H9 (cell line): ENCODE measurements around the gene TARP.
"Not testable (repeated sequence)": the region's sequence is repeated elsewhere in the genome, so short reads cannot be mapped to it uniquely, and the experiment has no call there.

Source experiments
- DNase-seq: peaks from one replicate; pipeline ENCODE4 v3.0.0-alpha.2; 2017
- H2AFZ ChIP-seq: one replicate; pipeline ENCODE4 v1.6.1; 2013; ENCODE audit warnings: mild to moderate bottlenecking, low read length, control low read depth, moderate library complexity
- H2AK5ac ChIP-seq: 2 replicates; pipeline ENCODE4 v1.6.1; 2013; ENCODE audit warnings: low read length, control low read depth, mixed read lengths; ENCODE audit not compliant: insufficient read length
- H2BK120ac ChIP-seq: one replicate; pipeline ENCODE4 v1.6.1; 2013; ENCODE audit warnings: low read depth, mild to moderate bottlenecking, low read length, control low read depth, inconsistent platforms; ENCODE audit not compliant: poor library complexity, severe bottlenecking
- H2BK12ac ChIP-seq: 2 replicates; pipeline ENCODE4 v1.6.1; 2013; ENCODE audit warnings: low read length, control low read depth, mixed read lengths, low read depth; ENCODE audit not compliant: insufficient read length
- H2BK15ac ChIP-seq: 2 replicates; pipeline ENCODE4 v1.6.1; 2013; ENCODE audit warnings: low read depth, low read length, control low read depth
- H2BK20ac ChIP-seq: one replicate; pipeline ENCODE4 v1.6.1; 2013; ENCODE audit warnings: low read depth, mild to moderate bottlenecking, low read length, control low read depth, inconsistent platforms; ENCODE audit not compliant: poor library complexity, severe bottlenecking
- H2BK5ac ChIP-seq: 2 replicates; pipeline ENCODE4 v1.6.1; 2013; ENCODE audit warnings: low read length, control low read depth, mixed read lengths; ENCODE audit not compliant: insufficient read length
- H3K14ac ChIP-seq: 2 replicates; pipeline ENCODE4 v1.6.1; 2013; ENCODE audit warnings: low read length, control low read depth; ENCODE audit not compliant: insufficient read depth
- H3K18ac ChIP-seq: 2 replicates; pipeline ENCODE4 v1.6.1; 2013; ENCODE audit warnings: low read depth, mild to moderate bottlenecking, mixed read lengths, low read length, control low read depth; ENCODE audit not compliant: insufficient read length
- H3K23ac ChIP-seq: 2 replicates; pipeline ENCODE4 v1.6.1; 2013; ENCODE audit warnings: low read length, control low read depth, mixed read lengths, low read depth; ENCODE audit not compliant: insufficient read length
- H3K23me2 ChIP-seq: 2 replicates; pipeline ENCODE4 v1.6.1; 2013; ENCODE audit warnings: low read depth, mild to moderate bottlenecking, mixed read lengths, low read length, control low read depth; ENCODE audit not compliant: insufficient read length, poor library complexity, severe bottlenecking
- H3K27ac ChIP-seq: 2 replicates; pipeline ENCODE4 v1.5.1; 2013; ENCODE audit warnings: low read length, control low read depth, mixed read lengths, low read depth; ENCODE audit not compliant: insufficient read length
- H3K27me3 ChIP-seq: 2 replicates; pipeline ENCODE4 v1.6.1; 2013; ENCODE audit warnings: low read length, control low read depth, inconsistent platforms; ENCODE audit not compliant: insufficient read depth
- H3K4ac ChIP-seq: 2 replicates; pipeline ENCODE4 v1.6.1; 2013; ENCODE audit warnings: low read depth, mild to moderate bottlenecking, control low read depth, inconsistent platforms, low read length, moderate library complexity
- H3K4me1 ChIP-seq: 2 replicates; pipeline ENCODE4 v1.6.1; 2013; ENCODE audit warnings: low read length, control low read depth, inconsistent platforms; ENCODE audit not compliant: insufficient read depth
- H3K4me2 ChIP-seq: 2 replicates; pipeline ENCODE4 v1.6.1; 2013; ENCODE audit warnings: low read length, control low read depth, mixed read lengths; ENCODE audit not compliant: insufficient read length, insufficient read depth
- H3K56ac ChIP-seq: 2 replicates; pipeline ENCODE4 v1.6.1; 2013; ENCODE audit warnings: low read depth, mild to moderate bottlenecking, mixed read lengths, low read length, control low read depth; ENCODE audit not compliant: insufficient read length
- H3K79me1 ChIP-seq: 2 replicates; pipeline ENCODE4 v1.6.1; 2013; ENCODE audit warnings: low read depth, mild to moderate bottlenecking, moderate library complexity, low read length, control low read depth, inconsistent platforms; ENCODE audit not compliant: insufficient read depth, poor library complexity, severe bottlenecking
- H3K79me2 ChIP-seq: 2 replicates; pipeline ENCODE4 v1.6.1; 2013; ENCODE audit warnings: low read length, control low read depth, inconsistent platforms; ENCODE audit not compliant: insufficient read depth
- H3K9ac ChIP-seq: 2 replicates; pipeline ENCODE4 v1.6.1; 2013; ENCODE audit warnings: low read length, control low read depth, mixed read lengths; ENCODE audit not compliant: insufficient read length; ENCODE audit errors: extremely low read depth
- H3K9me3 ChIP-seq: one replicate; pipeline ENCODE4 v1.6.1; 2013; ENCODE audit warnings: low read depth, low read length, inconsistent platforms; ENCODE audit not compliant: control insufficient read depth
- H3T11ph ChIP-seq: one replicate; pipeline ENCODE4 v1.6.1; 2013; ENCODE audit warnings: mild to moderate bottlenecking, low read length, control low read depth, inconsistent platforms
- H4K20me1 ChIP-seq: one replicate; pipeline ENCODE4 v1.6.1; 2013; ENCODE audit not compliant: control insufficient read depth, insufficient read length, insufficient read depth
- H4K5ac ChIP-seq: 2 replicates; pipeline ENCODE4 v1.6.1; 2013; ENCODE audit warnings: low read depth, mild to moderate bottlenecking, mixed read lengths, low read length, control low read depth; ENCODE audit not compliant: insufficient read length
- H4K8ac ChIP-seq: replicated peaks from 2 replicates; pipeline ENCODE4 v1.6.1; 2013; ENCODE audit warnings: low read length, control low read depth, mixed read lengths, low read depth; ENCODE audit not compliant: insufficient read length
- H4K91ac ChIP-seq: 2 replicates; pipeline ENCODE4 v1.6.1; 2013; ENCODE audit warnings: low read depth, mild to moderate bottlenecking, moderate library complexity, mixed read lengths, low read length, control low read depth; ENCODE audit not compliant: insufficient read length
- H3K27ac Mint-ChIP-seq, 3 experiments: 2 replicates in 2 of 3; 3 replicates in 1 of 3; pipeline ENCODE4 v1.8.0; 2020 to 2021; ENCODE audit warnings: mixed read lengths in 3 of 3, mild to moderate bottlenecking in 1 of 3, moderate library complexity in 1 of 3
- H3K27me3 Mint-ChIP-seq: 2 replicates; pipeline ENCODE4 v1.8.0; 2021; ENCODE audit warnings: low read depth, mild to moderate bottlenecking, moderate library complexity, mixed read lengths
- H3K36me3 Mint-ChIP-seq, 3 experiments: 2 replicates in 2 of 3; 3 replicates in 1 of 3; pipeline ENCODE4 v1.8.0; 2020 to 2021; ENCODE audit warnings: low read depth in 3 of 3, mixed read lengths in 3 of 3; ENCODE audit not compliant: insufficient read depth in 1 of 3
- H3K4me1 Mint-ChIP-seq, 2 experiments: 2 replicates each; pipeline ENCODE4 v1.8.0; 2020; ENCODE audit warnings: mixed read lengths in 2 of 2
- H3K4me3 Mint-ChIP-seq, 2 experiments: 2 replicates in 1 of 2; 3 replicates in 1 of 2; pipeline ENCODE4 v1.8.0; 2020 to 2021; ENCODE audit warnings: mild to moderate bottlenecking in 2 of 2, mixed read lengths in 2 of 2, moderate library complexity in 1 of 2
- H3K9me3 Mint-ChIP-seq, 2 experiments: 2 replicates in 1 of 2; 3 replicates in 1 of 2; pipeline ENCODE4 v1.8.0; 2020; ENCODE audit warnings: mild to moderate bottlenecking in 2 of 2, mixed read lengths in 2 of 2, moderate library complexity in 1 of 2
- WGBS: extraction: QIAGEN DNeasy Blood & Tissue Kit; methylation state at CpG from one replicate; pipeline ENCODE4 v1.1.7; 2013; ENCODE audit warnings: missing lambda C conversion rate, low lambda C conversion rate, mixed read lengths; ENCODE audit not compliant: insufficient read length; ENCODE audit errors: extremely low coverage; 5-methylcytosine and 5-hydroxymethylcytosine counted together
- TF ChIP-seq, protein P1 (sequence below): fragments of 200-600 bp; sonication (generic); conservative IDR thresholded peaks from 3 replicates; pipeline ENCODE4 v1.8.0; 2021; ENCODE audit warnings: antibody characterized with exemption, mild to moderate bottlenecking

Gene TARP

DNA sequence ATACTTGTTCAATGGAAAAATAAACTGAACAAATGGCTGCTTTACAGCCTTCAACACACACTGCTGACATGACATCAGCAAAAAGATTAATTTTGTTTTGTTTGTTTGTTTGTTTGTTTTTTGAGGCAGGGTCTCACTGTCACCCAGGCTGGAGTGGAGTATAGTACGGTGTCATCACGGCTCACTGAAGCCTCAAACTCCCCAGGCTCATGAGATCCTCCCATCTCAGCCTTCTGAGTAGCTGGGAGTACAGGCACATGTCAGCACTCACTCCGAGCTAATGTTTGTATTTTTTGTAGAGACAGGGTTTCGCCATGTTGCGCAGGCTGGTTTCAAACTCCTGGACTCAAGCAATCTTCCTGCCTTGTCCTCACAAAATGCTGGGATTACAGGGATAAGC lies 10.9 kb downstream of the TARP start:
- Mint-ChIP-seq H3K36me3 (no peaks in the 10 kb centered on the region), H3K27ac (no peak overlapping the region; a peak in 1 of 7 replicates), H3K9me3 (no peaks in the 10 kb centered on the region), H3K27me3 (no peaks in the 10 kb centered on the region), H3K4me1 (0 out of 4 replicates have a peak, but pooled peaks cover 3 to 7% of the 10 kb centered on the region in 2 experiments), H3K4me3 (no peak overlapping the region)
- Histone ChIP-seq H2AFZ (no peak overlapping the region), H3K4me1 (no peaks in the 10 kb centered on the region), H3K18ac (no peak overlapping the region), H3K27me3 (no peaks in the 10 kb centered on the region), H3K79me1 (no peaks in the 10 kb centered on the region), H4K8ac (no peak overlapping the region), H2AK5ac (no peak overlapping the region), H3K23me2 (no peaks in the 10 kb centered on the region), H4K20me1 (no peaks in the 10 kb centered on the region), H3K4me2 (no peak overlapping the region), H3K14ac (no peak overlapping the region), H3T11ph (no peak overlapping the region), H3K4ac (no peak overlapping the region), H3K9me3 (no peaks in the 10 kb centered on the region), H4K5ac (no peak overlapping the region), H2BK15ac (no peak overlapping the region), H2BK120ac (no peak overlapping the region), H3K27ac (no peak overlapping the region), H2BK20ac (no peak overlapping the region), H4K91ac (no peak overlapping the region), H2BK12ac (no peak overlapping the region), H3K9ac (no peak overlapping the region), H3K56ac (no peak overlapping the region), H2BK5ac (no peak overlapping the region), H3K23ac (no peak overlapping the region), H3K79me2 (no peaks in the 10 kb centered on the region)
- TF ChIP-seq, protein P1, sequence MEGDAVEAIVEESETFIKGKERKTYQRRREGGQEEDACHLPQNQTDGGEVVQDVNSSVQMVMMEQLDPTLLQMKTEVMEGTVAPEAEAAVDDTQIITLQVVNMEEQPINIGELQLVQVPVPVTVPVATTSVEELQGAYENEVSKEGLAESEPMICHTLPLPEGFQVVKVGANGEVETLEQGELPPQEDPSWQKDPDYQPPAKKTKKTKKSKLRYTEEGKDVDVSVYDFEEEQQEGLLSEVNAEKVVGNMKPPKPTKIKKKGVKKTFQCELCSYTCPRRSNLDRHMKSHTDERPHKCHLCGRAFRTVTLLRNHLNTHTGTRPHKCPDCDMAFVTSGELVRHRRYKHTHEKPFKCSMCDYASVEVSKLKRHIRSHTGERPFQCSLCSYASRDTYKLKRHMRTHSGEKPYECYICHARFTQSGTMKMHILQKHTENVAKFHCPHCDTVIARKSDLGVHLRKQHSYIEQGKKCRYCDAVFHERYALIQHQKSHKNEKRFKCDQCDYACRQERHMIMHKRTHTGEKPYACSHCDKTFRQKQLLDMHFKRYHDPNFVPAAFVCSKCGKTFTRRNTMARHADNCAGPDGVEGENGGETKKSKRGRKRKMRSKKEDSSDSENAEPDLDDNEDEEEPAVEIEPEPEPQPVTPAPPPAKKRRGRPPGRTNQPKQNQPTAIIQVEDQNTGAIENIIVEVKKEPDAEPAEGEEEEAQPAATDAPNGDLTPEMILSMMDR, result no peak
- DNase-seq, result no peak
- WGBS, result no CpG with 5 or more reads among the region's 5 CpGs

DNA sequence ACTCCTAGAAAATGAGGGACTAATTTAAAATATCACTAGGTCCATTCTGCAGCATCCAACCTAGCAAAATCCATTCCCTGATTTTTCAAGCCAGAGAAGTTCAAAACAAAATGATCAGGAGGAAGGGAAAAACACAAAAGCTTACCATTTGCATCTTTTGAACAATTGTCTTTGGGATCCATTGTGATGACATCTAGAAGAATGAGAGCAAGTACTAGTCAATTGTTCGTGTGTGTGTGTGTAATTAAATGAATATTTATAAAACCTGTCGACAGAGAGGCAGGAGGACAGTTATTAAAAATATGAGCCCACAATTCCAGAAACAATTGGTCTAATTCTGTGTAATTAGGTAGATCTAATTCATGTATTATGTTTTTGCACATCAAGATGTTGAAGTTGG lies 11.4 kb downstream of the TARP start:
- not testable (repeated sequence) for H3K27ac ChIP-seq, H3K9me3 Mint-ChIP-seq, H3K79me1 ChIP-seq, H3K4me1 ChIP-seq, H2BK15ac ChIP-seq, H4K91ac ChIP-seq, DNase-seq, H3K9me3 ChIP-seq, H3K27me3 Mint-ChIP-seq, H3K14ac ChIP-seq, H3K4me2 ChIP-seq, H3T11ph ChIP-seq, H4K20me1 ChIP-seq, H3K4me3 Mint-ChIP-seq, H3K79me2 ChIP-seq, H3K4ac ChIP-seq, H3K23ac ChIP-seq, H2BK120ac ChIP-seq, H3K36me3 Mint-ChIP-seq, H2BK20ac ChIP-seq, H2BK5ac ChIP-seq, H3K56ac ChIP-seq, H2AFZ ChIP-seq, H2BK12ac ChIP-seq, H4K8ac ChIP-seq, H3K9ac ChIP-seq, H3K4me1 Mint-ChIP-seq, H3K18ac ChIP-seq, H3K23me2 ChIP-seq, H3K27me3 ChIP-seq, H4K5ac ChIP-seq, H3K27ac Mint-ChIP-seq, H2AK5ac ChIP-seq
- no CpG with 5 or more reads among the region's 2 CpGs for WGBS
